Naive thymus-derived CD8-positive, alpha-beta T cell (primary cell): ENCODE data around the gene JAKMIP1. TPM values are rescaled to one million over a fixed set of nuclear protein-coding genes. Genes with fewer than 3 reads are reported as not detected.

ENCODE experiments used
- ATAC-seq, 2 donors: fragments of 150-1000 bp; cut with Tn5 transposase in 1 of 2; sonication (Bioruptor Pico), chemical (Tn5 transposase) in 1 of 2; 1 replicate in 1 of 2; 2 replicates in 1 of 2; pipeline ENCODE4 v1.10.0; 2021; ENCODE audit warnings: mild to moderate bottlenecking in 2 of 2, moderate library complexity in 2 of 2
- POLR2A ChIA-PET: fragments of 350-600 bp; sonication (Branson Sonifier 250); formaldehyde crosslinking; loops from one replicate; lab custom pipeline; 2021; ENCODE audit warnings: antibody characterized with exemption; lab: Charles Lee
- DNase-seq, 10 donors: peaks; one replicate each; pipeline versions ENCODE4 v3.0.0 to v3.0.0-alpha.2; 2020 to 2022
- H3K27ac Mint-ChIP-seq, 10 donors: one replicate each; pipeline ENCODE4 v1.8.0; 2020 to 2022; ENCODE audit warnings: mild to moderate bottlenecking in 10 of 10, mixed read lengths in 10 of 10, moderate library complexity in 4 of 10, inconsistent platforms in 1 of 10
- H3K27me3 Mint-ChIP-seq, 5 donors: one replicate each; pipeline ENCODE4 v1.8.0; 2021 to 2022; ENCODE audit warnings: mixed read lengths in 5 of 5
- H3K36me3 Mint-ChIP-seq, 3 donors: one replicate each; pipeline ENCODE4 v1.8.0; 2020 to 2022; ENCODE audit warnings: mixed read lengths in 3 of 3, mild to moderate bottlenecking in 2 of 3, inconsistent platforms in 1 of 3
- H3K4me1 Mint-ChIP-seq, 4 donors: one replicate each; pipeline ENCODE4 v1.8.0; 2021 to 2022; ENCODE audit warnings: mixed read lengths in 4 of 4
- H3K4me3 Mint-ChIP-seq, 10 donors: one replicate each; pipeline ENCODE4 v1.8.0; 2020 to 2022; ENCODE audit warnings: mild to moderate bottlenecking in 10 of 10, mixed read lengths in 10 of 10, moderate library complexity in 6 of 10, inconsistent platforms in 1 of 10
- H3K9me3 Mint-ChIP-seq, 9 donors: one replicate each; pipeline ENCODE4 v1.8.0; 2020 to 2022; ENCODE audit warnings: mixed read lengths in 9 of 9, mild to moderate bottlenecking in 3 of 9, inconsistent platforms in 1 of 9, moderate library complexity in 1 of 9
- polyA plus RNA-seq, 3 donors: library from polyadenylated mRNA; unstranded; fragments of 300-500 nt; fragmentation: Illumina TruSeq; gene quantifications; one replicate each; pipeline ENCODE4 v1.2.3, GENCODE V29; 2021
- total RNA-seq, 8 experiments: library from RNA in 2 of 8; stranded (reverse) in 2 of 8; gene quantifications; one replicate each; pipeline ENCODE4 v1.2.3 and lab custom pipeline; 2021 to 2026

Gene JAKMIP1
- total RNA-seq (under 1 TPM in 1 of 2 experiments, not detected in 1; 0.38 TPM), polyA plus RNA-seq (1 to 10 TPM in 1 of 3 donors, under 1 TPM in 2; 0.15 to 9.6 (median 0.68) TPM), total RNA-seq (lab: John Stamatoyannopoulos, UW) (0 to 0.17 (median 0.03) reads per million in 6 experiments)

DNA sequence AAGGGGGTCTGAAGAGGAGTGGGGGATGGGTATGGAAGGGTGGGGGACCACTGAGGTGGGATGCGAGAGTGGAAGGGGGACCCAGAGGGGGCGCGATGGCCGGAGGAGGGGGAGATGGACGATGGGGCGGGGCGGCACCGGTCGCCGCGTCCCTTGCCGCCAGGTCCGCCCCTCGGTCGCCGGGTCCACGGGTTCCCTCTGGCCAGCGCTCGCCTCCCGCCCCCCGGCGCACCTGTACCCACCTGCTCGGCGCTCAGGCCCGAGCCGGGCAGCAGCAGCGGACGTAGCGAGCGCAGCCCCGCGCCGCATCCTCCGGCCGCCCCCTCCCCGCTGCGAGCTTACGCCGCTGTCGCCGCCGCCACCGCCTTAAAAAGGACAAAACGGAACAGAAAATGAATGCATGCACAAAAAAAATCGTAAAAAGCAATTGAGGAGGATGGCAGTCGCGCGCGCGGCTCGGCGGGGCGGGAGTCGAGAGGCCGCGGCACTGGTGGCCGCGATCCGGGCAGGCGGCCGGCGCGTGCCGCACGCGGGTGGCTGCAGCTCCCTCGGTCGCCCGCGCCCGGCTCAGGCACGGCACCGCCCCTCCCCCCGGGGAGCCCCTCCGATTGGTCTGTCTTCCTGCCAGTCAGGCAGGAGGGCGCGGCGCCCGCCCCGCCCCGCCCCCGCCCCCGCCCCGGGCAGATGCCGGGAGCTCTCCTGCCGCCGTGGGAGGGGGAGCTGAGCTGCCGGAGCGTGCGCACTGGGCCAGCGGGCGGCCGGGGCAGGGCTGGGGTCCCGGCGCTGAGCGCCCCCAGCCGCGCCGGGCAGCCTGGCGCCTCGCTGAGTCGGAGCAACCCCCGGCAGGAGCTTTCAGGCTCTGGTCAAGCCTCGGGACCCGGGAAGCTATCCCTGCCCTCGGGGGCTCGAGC is at the start of gene JAKMIP1:
Gene JAKMIP1 (minus strand): TSS at position 539 of the 911 bp plus-strand sequence. CDS start 87,699 bp downstream, outside the sequence.
- H3K27me3 Mint-ChIP-seq = peaks cover 12 to 67% (median 46%) of the 10 kb centered on the region in 5 donors
- peaks cover 0 to 9% (median 3%) of the 10 kb centered on the region in 3 donors for H3K36me3 Mint-ChIP-seq
- peak; percentile 23 to 80 (median 48) for DNase-seq
- ATAC-seq = peak; percentile 71 to 80
- H3K27ac Mint-ChIP-seq = peak within 1 kb of the TSS in 2 of 10 donors; percentile 73 to 91
- H3K4me1 Mint-ChIP-seq = peaks cover 4 to 23% (median 20%) of the 10 kb centered on the region in 4 donors
- POLR2A ChIA-PET = no interaction called here
- peaks cover 0 to 20% (median 9%) of the 10 kb centered on the region in 9 donors for H3K9me3 Mint-ChIP-seq
- H3K4me3 Mint-ChIP-seq = peak within 1 kb of the TSS; percentile 64 to 83 (median 74)

DNA sequence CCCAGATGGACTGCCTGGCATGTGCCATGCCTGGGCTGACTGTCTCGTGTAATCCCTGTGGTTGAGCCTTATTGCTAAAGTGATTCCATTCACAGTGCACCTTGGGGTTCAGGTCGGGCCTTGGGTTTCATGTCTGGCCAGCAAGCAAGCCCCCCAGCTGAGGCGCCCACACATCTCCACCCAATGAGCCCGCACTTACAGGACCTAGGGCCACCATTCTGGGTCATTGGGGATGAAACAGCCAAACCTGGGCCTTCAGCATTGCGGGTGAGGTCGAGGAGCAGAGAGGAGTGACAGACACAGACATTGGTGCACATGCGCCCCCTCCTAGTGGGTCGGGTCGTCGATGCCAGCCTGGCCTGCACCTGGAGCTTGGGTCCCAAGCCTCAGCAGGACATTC is 48.0 kb upstream of the JAKMIP1 start:
- ATAC-seq = no peak
- peaks cover 3 to 12% (median 7%) of the 10 kb centered on the region in 4 donors for H3K4me1 Mint-ChIP-seq
- H3K27me3 Mint-ChIP-seq = peaks cover 32 to 66% (median 59%) of the 10 kb centered on the region in 5 donors
- peak in 1 of 10 donors; percentile 35 for DNase-seq
- H3K27ac Mint-ChIP-seq = no peak overlapping the region
- H3K36me3 Mint-ChIP-seq = peaks cover 0 to 15% (median 0%) of the 10 kb centered on the region in 3 donors
- POLR2A ChIA-PET = interaction anchor here (0.5 kb wide), 1 partner anchor 13 kb away, joined by 4 read pairs; no protein-coding TSS in a partner anchor
- H3K4me3 Mint-ChIP-seq = no peak overlapping the region
- H3K9me3 Mint-ChIP-seq = peaks cover 0 to 16% (median 10%) of the 10 kb centered on the region in 9 donors

DNA sequence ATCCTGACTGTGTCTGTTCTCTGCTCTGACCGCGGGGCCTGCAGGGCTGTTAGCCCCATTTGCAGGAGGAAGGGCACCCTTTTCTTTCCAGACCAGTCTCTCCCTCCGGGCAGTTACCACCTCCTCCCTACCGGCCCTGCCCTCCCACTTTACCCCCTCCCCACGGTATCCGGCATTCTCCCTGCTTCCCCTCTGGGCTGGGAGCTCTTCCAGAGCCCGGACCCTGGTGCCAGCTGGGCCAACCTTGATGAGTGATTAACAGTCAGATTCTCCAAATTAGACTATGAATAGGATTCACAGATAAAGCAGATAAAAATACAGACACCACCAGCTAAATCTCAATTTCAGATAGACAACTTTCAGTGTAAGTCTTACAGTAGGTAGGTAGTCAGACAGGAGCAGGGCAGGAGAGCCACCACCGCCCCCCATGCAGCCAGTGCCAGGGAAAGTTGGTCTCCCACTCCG is 45.9 kb upstream of the JAKMIP1 start:
- Mint-ChIP-seq H3K27me3 (peaks cover 32 to 80% (median 69%) of the 10 kb centered on the region in 5 donors), H3K4me1 (peaks cover 3 to 12% (median 7%) of the 10 kb centered on the region in 4 donors), H3K27ac (no peak overlapping the region)

DNA sequence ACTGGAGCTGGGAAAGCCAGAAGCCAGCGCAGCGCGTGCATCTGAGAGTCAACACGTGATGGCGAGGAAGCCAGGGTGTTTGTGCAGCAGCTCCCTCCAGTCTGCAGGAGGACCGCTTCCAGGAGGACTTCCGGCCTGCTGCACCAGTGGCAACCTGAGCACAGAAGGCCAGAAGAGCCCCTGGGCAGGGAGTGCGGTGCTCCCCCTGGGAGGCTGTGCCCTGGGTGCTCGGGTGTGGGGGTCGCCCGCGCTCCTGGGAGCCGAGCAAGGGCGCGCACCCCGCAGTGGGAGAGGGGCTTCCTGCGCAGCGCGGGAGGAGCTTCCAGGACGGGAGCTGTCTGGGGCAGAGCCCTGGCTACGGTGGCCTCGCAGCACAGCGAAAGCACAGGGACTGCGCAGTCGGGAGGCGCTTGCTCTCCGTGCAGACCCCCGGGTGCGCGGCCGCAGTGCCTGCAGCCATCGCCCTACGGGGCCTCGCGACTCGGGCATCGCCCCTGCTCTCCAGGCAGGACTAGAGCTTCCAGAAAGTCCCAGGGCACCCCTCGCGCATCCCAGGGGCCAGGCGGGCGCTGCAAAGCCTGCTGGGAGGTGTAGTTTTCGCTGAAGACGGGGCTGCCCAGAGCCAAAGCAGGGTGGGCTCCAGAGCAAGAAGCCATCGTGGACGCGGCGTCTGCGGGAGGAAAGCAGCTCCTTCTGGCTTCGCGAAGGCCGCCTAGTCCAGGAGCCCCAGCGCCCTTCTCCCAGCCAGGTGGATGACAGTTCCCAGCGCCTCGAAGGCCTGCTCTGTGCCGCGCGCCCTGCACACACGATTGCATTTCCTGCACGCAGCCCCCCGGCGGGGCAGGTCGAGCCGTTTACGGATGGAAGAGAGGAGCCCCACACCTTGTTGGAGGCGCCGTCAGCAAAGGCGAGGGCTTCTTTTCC is 45.2 kb upstream of the JAKMIP1 start:
- peaks cover 0 to 15% (median 0%) of the 10 kb centered on the region in 3 donors for H3K36me3 Mint-ChIP-seq
- POLR2A ChIA-PET = no interaction called here
- DNase-seq = peak in 1 of 10 donors; percentile 52
- H3K4me1 Mint-ChIP-seq = peaks cover 3 to 9% (median 5%) of the 10 kb centered on the region in 4 donors
- peaks cover 0 to 17% (median 10%) of the 10 kb centered on the region in 9 donors for H3K9me3 Mint-ChIP-seq
- peaks cover 29 to 81% (median 70%) of the 10 kb centered on the region in 5 donors for H3K27me3 Mint-ChIP-seq
- no peak for ATAC-seq
- no peak overlapping the region for H3K27ac Mint-ChIP-seq
- H3K4me3 Mint-ChIP-seq = peak overlapping the region in 2 of 10 donors; percentile 3 to 26

More for the DNA sequence above, 45.9 kb upstream of the JAKMIP1 start:
- Mint-ChIP-seq H3K36me3 (peaks cover 0 to 15% (median 0%) of the 10 kb centered on the region in 3 donors), H3K4me3 (peak overlapping the region in 1 of 10 donors; percentile 9), H3K9me3 (peaks cover 0 to 17% (median 10%) of the 10 kb centered on the region in 9 donors)
- POLR2A ChIA-PET = no interaction called here
- DNase-seq = no peak
- ATAC-seq = no peak

DNA sequence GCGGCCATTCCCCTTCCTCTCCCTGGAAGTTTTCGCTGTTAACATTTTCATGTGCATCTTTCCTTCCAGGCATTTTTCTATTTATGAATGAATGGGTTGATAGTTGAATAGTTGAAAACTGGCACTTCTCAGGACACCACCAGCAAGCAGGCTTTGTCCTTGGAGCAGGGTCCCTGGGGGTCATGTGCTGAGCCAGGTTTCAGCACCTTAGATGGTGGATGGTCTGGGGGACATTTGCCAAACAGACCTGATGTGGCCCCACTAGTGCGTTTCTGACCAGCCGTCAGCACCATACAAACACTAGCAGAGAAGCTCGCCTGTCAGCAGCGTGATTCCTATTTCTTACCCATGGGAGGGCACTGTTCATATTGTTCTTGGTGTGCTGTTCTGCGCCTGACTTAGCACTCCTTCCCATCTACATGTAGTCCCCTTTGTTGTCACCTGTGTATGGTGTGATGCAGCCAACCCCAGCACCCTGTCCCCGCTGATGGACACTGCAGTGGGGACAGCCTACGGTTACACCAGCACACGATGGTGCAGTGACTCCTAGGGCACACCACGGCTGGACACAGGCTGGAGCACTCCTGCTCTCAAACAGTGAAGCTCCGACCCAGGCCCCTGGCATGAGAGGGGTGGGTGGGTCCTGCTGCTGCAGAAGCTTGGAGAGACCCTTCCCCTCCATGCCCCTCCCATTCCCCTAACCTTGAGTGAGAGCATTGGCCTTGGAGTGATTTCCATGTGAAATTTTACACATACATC is 42.1 kb upstream of the JAKMIP1 start:
- Mint-ChIP-seq H3K4me3 (no peak overlapping the region), H3K9me3 (peaks cover 0 to 17% (median 10%) of the 10 kb centered on the region in 9 donors), H3K27ac (peak overlapping the region in 1 of 10 donors; percentile 71), H3K4me1 (peaks cover 3 to 7% (median 4%) of the 10 kb centered on the region in 4 donors), H3K36me3 (peaks cover 0 to 15% (median 0%) of the 10 kb centered on the region in 3 donors), H3K27me3 (peaks cover 20 to 57% (median 50%) of the 10 kb centered on the region in 5 donors)
- ATAC-seq = no peak
- peak in 1 of 10 donors; percentile 42 for DNase-seq
- POLR2A ChIA-PET = no interaction called here

DNA sequence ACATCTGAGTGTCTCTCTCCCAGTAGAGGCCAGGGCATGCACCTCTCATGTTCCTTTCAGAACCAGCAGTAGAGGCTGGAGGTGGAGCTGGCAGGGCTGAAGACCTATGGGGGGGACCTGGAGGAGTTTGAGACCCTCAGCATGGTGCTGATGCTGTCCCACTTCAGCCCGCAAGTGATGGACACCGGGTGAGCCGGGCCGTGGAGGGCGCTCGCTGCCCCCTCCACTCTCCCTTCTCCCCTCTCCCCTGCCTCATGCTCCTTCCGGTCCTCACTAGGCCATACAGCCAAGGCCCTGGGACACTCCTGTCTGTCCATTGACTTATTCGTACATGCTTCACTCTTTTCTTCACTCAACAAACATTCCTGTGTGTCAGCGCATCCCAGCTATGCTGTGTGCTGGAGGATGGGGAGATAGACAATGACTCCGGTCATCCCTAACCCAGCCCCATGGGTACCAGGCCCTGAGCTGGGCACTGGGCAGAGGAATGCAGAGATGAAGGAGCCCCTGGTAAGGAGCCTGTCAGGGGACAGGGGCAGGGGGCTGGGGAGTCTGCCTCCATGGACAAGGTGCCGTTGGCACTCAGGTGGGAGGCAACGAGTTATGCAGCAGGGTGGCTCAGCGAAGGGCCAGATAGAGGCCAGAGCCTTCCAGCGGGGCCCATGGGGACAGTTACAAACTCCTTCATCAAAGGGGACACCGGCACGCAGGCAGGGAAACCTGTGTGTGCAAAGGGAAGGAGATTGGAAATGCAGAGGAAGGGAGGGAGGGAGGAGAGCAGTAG is 40.9 kb upstream of the JAKMIP1 start:
- POLR2A ChIA-PET = no interaction called here
- DNase-seq (no peak), ATAC-seq (no peak)
- Mint-ChIP-seq H3K9me3 (peaks cover 0 to 17% (median 10%) of the 10 kb centered on the region in 9 donors), H3K27me3 (peaks cover 13 to 45% (median 41%) of the 10 kb centered on the region in 5 donors), H3K4me3 (no peak overlapping the region), H3K27ac (peak overlapping the region in 1 of 10 donors; percentile 63), H3K36me3 (peaks cover 0 to 15% (median 0%) of the 10 kb centered on the region in 3 donors), H3K4me1 (peaks cover 3 to 7% (median 4%) of the 10 kb centered on the region in 4 donors)

DNA sequence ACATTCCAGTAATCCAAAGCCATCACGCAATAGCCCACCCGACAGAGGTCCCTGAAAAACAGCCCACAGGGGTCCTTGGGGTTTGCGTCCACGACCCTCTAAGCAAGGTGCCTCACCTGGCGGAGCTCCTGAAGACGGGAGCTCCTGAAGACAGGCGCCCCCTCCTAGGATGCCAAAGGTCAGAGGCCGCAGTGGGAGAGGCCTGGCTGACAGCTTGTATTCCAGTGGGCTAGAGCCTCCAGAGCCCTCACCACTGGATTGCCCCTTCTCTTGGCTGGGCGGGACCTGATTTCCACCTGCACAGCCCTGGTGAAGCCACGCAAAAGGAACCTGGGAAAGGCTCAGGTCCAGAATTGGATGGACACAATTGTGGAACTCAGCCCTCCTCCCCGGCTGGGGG is 39.6 kb upstream of the JAKMIP1 start:
- POLR2A ChIA-PET = no interaction called here
- Mint-ChIP-seq H3K9me3 (peaks cover 0 to 17% (median 9%) of the 10 kb centered on the region in 9 donors), H3K4me1 (peaks cover 3 to 4% (median 3%) of the 10 kb centered on the region in 4 donors), H3K4me3 (no peak overlapping the region), H3K36me3 (peaks cover 0 to 13% (median 0%) of the 10 kb centered on the region in 3 donors), H3K27me3 (peaks cover 11 to 40% (median 35%) of the 10 kb centered on the region in 5 donors), H3K27ac (no peak overlapping the region)
- ATAC-seq (no peak), DNase-seq (no peak)

DNA sequence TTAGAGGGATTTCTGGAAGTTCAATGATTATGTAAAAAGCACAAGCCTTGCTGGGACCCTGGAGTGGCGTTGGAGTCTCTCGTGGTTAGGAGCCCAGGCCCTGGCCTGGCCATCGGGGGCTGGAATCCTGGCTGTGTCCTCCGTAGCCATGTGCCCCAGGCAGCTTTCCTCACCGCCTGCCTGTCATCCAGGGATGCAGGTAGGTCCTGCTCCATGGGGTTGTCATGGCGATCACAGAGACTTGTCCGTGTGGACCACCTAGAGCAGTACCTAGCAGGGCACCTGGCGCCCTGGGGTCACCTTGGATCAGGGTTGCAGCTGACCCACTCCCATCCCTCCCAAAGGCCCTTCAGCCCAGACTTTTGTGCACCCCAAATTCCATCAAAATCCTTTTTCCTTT is 39.1 kb upstream of the JAKMIP1 start:
- no peak for ATAC-seq
- Mint-ChIP-seq H3K36me3 (peaks cover 0 to 8% (median 0%) of the 10 kb centered on the region in 3 donors), H3K9me3 (peaks cover 0 to 12% (median 4%) of the 10 kb centered on the region in 9 donors), H3K27ac (no peak overlapping the region), H3K4me3 (no peak overlapping the region), H3K4me1 (no peaks in the 10 kb centered on the region), H3K27me3 (peaks cover 6 to 36% (median 30%) of the 10 kb centered on the region in 5 donors)
- POLR2A ChIA-PET = no interaction called here
- DNase-seq = no peak

DNA sequence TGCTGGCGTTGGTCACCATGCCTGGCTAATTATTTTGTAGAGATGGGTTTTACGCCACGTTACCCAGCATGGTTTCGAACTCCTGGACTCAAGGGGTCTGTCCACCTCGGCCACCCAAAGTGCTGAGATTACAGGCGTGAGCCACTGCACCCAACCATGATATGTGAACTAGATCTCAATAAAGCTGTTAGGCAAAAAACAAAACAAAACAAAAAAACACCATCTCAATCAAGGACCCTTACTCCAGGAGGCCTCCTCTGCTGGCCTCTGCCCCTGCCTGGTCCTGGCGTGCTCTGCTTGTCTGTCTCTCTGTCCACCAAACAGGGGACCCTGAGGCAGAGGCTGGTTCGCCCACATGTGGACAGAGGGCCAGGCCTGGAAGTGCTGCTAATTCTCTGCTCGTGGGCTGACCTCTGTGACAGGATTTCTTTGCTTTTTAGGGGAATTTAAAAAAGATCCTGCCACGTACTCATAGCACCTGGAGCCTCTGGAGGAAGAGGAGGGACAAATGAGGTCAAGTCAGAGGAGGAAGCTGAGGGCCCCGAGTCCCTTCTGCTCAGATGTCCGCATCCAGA is 36.6 kb upstream of the JAKMIP1 start:
- Mint-ChIP-seq H3K27ac (no peak overlapping the region), H3K4me1 (no peaks in the 10 kb centered on the region), H3K36me3 (no peaks in the 10 kb centered on the region), H3K9me3 (no peaks in the 10 kb centered on the region), H3K4me3 (no peak overlapping the region), H3K27me3 (peaks cover 0 to 12% (median 6%) of the 10 kb centered on the region in 5 donors)
- no peak for ATAC-seq
- POLR2A ChIA-PET = no interaction called here
- no peak for DNase-seq

DNA sequence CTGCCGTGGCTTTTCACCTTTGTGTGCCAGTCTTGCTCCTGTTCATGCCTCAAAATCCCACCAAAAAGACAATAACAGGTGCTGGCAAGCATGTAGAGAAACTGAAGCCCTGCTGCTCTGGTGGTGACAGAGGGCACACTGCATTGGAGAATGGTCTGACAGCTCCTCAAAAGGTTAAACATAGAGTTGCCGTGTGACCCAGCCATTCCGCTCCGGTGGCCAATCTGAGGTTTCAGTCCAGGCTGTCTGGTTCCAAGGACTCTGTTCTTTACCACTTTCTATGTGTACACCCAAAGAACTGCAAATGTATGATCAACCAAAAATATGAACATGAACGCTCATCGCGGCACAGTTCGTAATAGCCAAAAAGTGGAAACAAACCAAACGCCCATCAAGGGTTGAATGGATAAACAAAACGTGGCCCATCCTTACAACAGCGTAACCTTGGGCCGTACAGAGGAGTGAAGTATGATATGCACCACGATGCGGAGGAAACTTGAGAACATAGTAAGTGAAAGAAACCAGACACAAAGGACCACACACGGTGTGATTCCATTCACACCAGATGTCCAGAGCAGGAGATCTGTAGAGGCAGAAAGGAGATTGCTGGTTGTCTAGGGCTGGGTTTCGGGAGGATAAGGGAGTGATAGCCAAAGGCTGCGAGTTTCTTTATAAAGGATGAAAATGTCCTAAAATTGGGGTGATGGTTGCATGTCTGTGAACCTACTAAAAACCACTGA is 35.7 kb upstream of the JAKMIP1 start:
- no peaks in the 10 kb centered on the region for H3K4me1 Mint-ChIP-seq

More for the DNA sequence above, 35.7 kb upstream of the JAKMIP1 start:
- Mint-ChIP-seq H3K4me3 (no peak overlapping the region), H3K9me3 (no peaks in the 10 kb centered on the region), H3K27me3 (peaks cover 0 to 8% (median 2%) of the 10 kb centered on the region in 5 donors), H3K36me3 (no peaks in the 10 kb centered on the region), H3K27ac (no peak overlapping the region)
- ATAC-seq (no peak), DNase-seq (no peak)
- POLR2A ChIA-PET = no interaction called here
